ENCODE results near the gene STXBP1. TPM values are rescaled to one million over a fixed set of nuclear protein-coding genes. Genes with fewer than 3 reads are reported as not detected.

The STXBP1 gene
- total and polyA plus RNA-seq, 2 donors (not counting 3 experiments of a cell fraction or from before 2014, with no cell fraction given), result 18.8 to 51.3 TPM

DNA sequence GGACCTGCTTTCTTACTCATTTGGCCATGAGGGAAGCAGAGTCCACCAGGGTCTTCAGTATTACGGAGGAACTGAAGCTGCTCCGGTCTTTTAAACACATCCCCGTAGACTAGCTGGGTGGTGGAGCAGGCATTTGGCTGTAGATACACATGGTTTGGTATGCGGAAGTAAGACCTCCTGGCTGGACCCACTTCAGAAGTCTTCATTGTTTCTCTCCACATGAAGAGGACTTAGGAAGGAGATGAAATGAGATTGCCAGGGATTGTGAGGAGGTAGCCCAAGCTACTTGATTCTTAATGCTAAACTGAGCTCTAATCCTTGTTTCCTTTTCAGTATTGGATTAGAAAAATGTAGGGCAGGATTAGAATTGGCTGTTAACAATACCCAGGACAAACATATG lies 32.9 kb downstream of the STXBP1 start:
- H3K4me3 ChIP-seq (replicated peaks in 1 of 3; ENCODE audit: insufficient read depth in 1 of 3, low read depth in 1 of 3, low read length in 3 of 3), result no peak overlapping the region
- POLR2A ChIA-PET, result no interaction called here
- CTCF ChIA-PET, result interaction anchor here (0.8 to 1.7 kb wide), 4 partner anchors 11 to 38 kb away, joined by 3 to 7 read pairs (median 4); no protein-coding TSS in a partner anchor
- H3K79me2 ChIP-seq (ENCODE audit: control insufficient read depth, insufficient read depth, low read length), result no peaks in the 10 kb centered on the region
- no peaks in the 10 kb centered on the region for H3K27me3 ChIP-seq (ENCODE audit: control insufficient read depth in 2 of 2, insufficient read depth in 2 of 2, low read length in 2 of 2)
- intact Hi-C loops (cut with micrococcal nuclease) (no loop called here), dilution Hi-C loops (cut with MboI; ENCODE audit: extremely low pct_ligation_motif_present, low sequenced_read_pairs) (no loop called here)
- H3K4me2 ChIP-seq (ENCODE audit: insufficient read depth, low read length), result peak overlapping the region; percentile 4
- no peaks in the 10 kb centered on the region for H3K9me1 ChIP-seq (replicated peaks; ENCODE audit: control insufficient read depth, extremely low read depth, insufficient read depth, low read length)
- peak overlapping the region; percentile 36 for H2AFZ ChIP-seq (ENCODE audit: low read depth, low read length)
- TF ChIP-seq GATA2 (IDR thresholded peaks at IDR 0.05; ENCODE audit: insufficient read depth, insufficient read length, low read depth, low read length) (no peak), MYC (IDR thresholded peaks at IDR 0.05; ENCODE audit: low read depth, low read length) (no peak), EZH2 (IDR thresholded peaks at IDR 0.05; ENCODE audit: borderline replicate concordance, low read depth, low read length, severe bottlenecking) (no peak), POLR2AphosphoS5 (IDR thresholded peaks at IDR 0.05; ENCODE audit: insufficient read depth, low read depth, low read length) (no peak), FOS (IDR thresholded peaks at IDR 0.05; ENCODE audit: borderline replicate concordance, insufficient read depth, low read length) (no peak), JUN (IDR thresholded peaks at IDR 0.05; ENCODE audit: borderline replicate concordance, insufficient read depth, insufficient read length, low read depth) (no peak), POLR2A (IDR thresholded peaks at IDR 0.05; ENCODE audit: low read depth, low read length) (no peak)
- TF ChIP-seq, protein P1, sequence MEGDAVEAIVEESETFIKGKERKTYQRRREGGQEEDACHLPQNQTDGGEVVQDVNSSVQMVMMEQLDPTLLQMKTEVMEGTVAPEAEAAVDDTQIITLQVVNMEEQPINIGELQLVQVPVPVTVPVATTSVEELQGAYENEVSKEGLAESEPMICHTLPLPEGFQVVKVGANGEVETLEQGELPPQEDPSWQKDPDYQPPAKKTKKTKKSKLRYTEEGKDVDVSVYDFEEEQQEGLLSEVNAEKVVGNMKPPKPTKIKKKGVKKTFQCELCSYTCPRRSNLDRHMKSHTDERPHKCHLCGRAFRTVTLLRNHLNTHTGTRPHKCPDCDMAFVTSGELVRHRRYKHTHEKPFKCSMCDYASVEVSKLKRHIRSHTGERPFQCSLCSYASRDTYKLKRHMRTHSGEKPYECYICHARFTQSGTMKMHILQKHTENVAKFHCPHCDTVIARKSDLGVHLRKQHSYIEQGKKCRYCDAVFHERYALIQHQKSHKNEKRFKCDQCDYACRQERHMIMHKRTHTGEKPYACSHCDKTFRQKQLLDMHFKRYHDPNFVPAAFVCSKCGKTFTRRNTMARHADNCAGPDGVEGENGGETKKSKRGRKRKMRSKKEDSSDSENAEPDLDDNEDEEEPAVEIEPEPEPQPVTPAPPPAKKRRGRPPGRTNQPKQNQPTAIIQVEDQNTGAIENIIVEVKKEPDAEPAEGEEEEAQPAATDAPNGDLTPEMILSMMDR (IDR thresholded peaks at IDR 0.05; ENCODE audit: extremely low read depth in 1 of 2, insufficient read depth in 1 of 2, low read depth in 1 of 2, low read length in 2 of 2), result no peak
- TF ChIP-seq, protein P2, sequence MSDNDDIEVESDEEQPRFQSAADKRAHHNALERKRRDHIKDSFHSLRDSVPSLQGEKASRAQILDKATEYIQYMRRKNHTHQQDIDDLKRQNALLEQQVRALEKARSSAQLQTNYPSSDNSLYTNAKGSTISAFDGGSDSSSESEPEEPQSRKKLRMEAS (IDR thresholded peaks at IDR 0.05; ENCODE audit: insufficient read depth, insufficient read length), result no peak
- peak; percentile 53 for DNase-seq (ENCODE audit: low read depth, low spot score)
- no peaks in the 10 kb centered on the region for H4K20me1 ChIP-seq (replicated peaks; ENCODE audit: control insufficient read depth, extremely low read depth, insufficient read depth, low read length)
- no peaks in the 10 kb centered on the region for H3K9me3 ChIP-seq (replicated peaks; ENCODE audit: control insufficient read depth, insufficient read depth, low read length)
- H3K36me3 ChIP-seq (ENCODE audit: control insufficient read depth in 2 of 2, extremely low read depth in 1 of 2, insufficient read depth in 2 of 2, low read length in 2 of 2), result no peaks in the 10 kb centered on the region
- no peak overlapping the region for H3K27ac ChIP-seq (ENCODE audit: insufficient read depth, low read depth, low read length)
- H3K4me1 ChIP-seq (ENCODE audit: control insufficient read depth, extremely low read depth, insufficient read depth, low read length), result peaks cover 11% of the 10 kb centered on the region
- no TSS peak for BruUV-seq (replicated peaks)
- H3K9ac ChIP-seq (replicated peaks; ENCODE audit: extremely low read depth, insufficient read depth, low read length), result peak overlapping the region; percentile 8
- peak; percentile 78 for FAIRE-seq

Data from endothelial cell of umbilical vein (primary cell).